Endothelial cell of umbilical vein (primary cell): ENCODE results near the gene SLC2A1.

Experiments used
- CTCF ChIP-seq, 2 donors: IDR thresholded peaks; 1 replicate in 1 of 2; 2 replicates in 1 of 2; pipeline ENCODE4 v1.5.1; 2011; ENCODE audit warnings: low read length in 2 of 2, mild to moderate bottlenecking in 2 of 2, moderate library complexity in 2 of 2, control low read depth in 1 of 2, inconsistent platforms in 1 of 2, low read depth in 1 of 2; ENCODE audit not compliant: insufficient read depth in 1 of 2; ENCODE audit errors: extremely low read depth in 1 of 2
- POLR2A ChIP-seq: IDR thresholded peaks from 2 replicates; pipeline ENCODE4 v1.6.1; 2012; ENCODE audit warnings: low read depth, mild to moderate bottlenecking, control low read depth, low read length
- POLR2AphosphoS5 ChIP-seq: IDR thresholded peaks from 2 replicates; pipeline ENCODE4 v1.6.1; 2012; ENCODE audit warnings: low read depth, mild to moderate bottlenecking, control low read depth, low read length, moderate library complexity; ENCODE audit not compliant: insufficient read depth

GRCh38 chr1:42934541-42935312 is 23.9 kb downstream of the SLC2A1 start:
- TF ChIP-seq POLR2A (no peak), CTCF (IDR thresholded peaks at IDR 0.05; ENCODE audit: extremely low read depth in 1 of 2, insufficient read depth in 1 of 2, low read depth in 1 of 2, low read length in 2 of 2) (no peak), POLR2AphosphoS5 (no peak)
